Left forelimb (tissue), 1 donor: ENCODE measurements around the gene SAMMSON.

Experiments
- DNase-seq: peaks from one replicate; pipeline ENCODE4 v3.0.0-alpha.2; 2018; ENCODE audit warnings: low spot score

Gene SAMMSON

GRCh38 chr3:69999140-70000027 is at the start of gene SAMMSON:
Gene SAMMSON (plus strand): TSS chr3:69999733.
- no peak for DNase-seq

- DNase-seq: no peak
Measured at GRCh38 chr3:69951616-69952015, 47.9 kb upstream of the SAMMSON start.

GRCh38 chr3:69959581-69959980 is 40.0 kb upstream of the SAMMSON start:
- DNase-seq: no peak

DNA sequence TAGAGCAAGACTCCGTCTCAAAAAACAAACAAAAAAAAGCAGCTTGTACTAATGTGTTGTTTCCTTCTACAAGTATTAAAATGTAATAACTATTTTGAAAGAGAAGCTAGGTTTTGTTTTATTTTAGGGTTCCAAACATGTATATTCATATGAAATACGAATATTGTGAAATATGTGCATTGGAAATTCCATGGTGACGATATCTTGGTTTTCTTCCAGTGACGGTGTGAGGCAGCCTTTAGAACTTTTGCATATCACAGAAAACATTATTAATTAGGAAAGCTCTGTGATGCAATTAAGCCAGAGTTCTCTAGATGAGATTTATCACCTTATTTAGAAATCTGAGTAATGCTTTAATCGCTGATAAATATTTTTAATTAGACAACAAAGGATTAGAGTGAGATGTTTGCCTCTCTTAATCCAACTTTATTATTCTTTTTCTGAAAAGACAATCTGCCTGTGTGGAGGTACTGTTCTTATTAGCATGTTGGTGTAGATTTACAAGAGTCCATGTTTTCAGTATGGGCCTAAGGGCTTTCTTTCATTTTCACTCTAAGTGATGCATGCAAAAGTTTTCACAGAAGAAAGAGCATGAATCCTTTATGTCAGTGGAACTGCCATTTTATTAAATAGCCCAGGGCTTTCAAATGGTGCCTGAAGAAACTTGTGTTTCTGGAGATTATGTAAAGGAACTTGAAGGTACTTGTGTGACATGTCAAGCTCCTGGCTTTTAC is 37.7 kb upstream of the SAMMSON start:
- no peak for DNase-seq

DNA sequence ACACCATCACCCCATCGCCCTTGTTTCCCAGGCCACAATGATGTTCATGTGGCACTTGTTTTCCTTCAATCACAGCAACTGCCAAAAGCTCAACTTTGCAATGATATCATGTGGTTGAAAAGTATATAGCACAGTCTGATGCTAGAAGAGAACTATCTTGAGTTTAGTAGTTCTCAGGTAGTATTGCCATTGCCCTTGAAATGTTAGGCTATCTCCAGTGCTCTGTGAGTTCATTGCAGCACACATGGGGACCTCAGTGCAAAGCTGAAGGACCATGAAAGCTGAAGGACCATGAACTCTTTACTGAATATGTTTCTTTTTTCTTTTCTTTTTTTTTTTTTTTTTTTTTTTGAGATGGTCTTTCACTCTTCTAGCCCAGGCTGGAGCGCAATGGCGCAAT is 35.9 kb upstream of the SAMMSON start:
- no peak for DNase-seq

DNA sequence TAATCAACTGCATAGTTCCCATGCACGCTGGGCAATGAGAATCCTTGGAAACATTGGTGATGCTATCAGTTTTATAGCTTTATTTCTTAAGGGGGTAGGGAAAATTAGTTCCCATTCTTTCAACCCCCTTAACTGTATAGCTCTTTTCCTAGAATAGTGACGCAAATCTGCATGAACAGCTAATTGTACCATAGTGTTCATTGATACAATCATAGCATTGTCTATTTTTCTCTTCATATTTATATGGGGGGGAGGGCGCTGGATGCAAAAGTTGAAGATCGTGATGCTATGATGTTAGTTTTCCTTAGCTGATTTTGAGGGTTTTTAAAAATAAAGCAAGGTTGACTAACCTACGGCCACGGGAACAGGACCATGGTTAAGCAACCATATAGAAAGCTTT is 32.4 kb upstream of the SAMMSON start:
- DNase-seq: no peak

- no peak for DNase-seq
Measured at GRCh38 chr3:69970827-69971226, 28.7 kb upstream of the SAMMSON start.

- DNase-seq: no peak
Measured at GRCh38 chr3:69972672-69973071, 26.9 kb upstream of the SAMMSON start.

DNA sequence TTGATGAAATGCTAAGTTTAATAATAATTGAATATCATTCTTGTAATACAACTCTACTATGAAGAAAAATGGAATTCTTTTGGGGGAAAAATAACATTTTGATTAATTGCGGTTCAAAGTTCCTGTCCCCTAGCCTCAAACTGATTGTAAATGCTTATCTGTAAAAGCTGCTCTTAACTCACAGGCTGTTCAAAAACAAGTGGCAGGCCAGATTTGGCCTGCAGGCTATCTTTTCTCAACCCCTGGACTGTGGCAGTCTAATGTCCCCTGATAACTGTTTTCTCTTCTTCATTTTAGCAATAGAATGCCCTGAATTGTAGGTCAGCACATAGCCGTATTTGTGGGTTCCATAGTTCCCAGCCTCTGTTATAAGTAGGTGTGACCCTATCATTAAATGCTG is 23.5 kb upstream of the SAMMSON start:
- no peak for DNase-seq

DNA sequence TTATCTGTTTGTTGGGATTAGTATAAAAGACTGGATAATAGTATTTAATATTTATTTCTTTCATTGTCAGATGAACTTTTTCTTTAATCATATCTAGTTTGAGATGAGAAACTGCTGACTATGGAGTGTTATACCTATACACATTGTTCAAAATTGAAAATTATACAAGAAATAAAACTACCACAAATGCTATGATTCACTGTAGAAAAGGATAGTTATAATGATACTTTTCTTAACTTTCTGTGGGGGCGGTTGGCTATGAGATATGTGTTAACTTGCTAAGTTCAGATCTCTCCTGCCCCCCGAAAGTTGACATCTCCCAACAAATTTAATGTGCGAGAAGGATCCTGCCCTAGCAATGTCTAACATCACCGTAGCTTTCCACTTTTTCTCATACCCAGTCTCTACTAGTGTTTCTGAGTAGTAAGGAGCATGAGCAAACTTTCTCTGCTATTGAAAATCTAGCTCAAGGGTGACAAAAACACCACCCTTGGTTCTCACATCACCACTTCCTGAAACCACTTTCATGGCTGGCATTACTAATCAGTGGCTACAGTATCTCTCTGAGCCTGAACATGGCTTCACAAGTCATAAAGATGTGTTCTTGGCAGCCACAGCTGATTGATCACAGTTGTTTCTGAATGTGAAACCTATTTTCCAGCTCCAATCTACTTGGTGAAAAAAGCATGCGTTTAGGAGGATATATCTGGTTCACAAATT is 15.8 kb upstream of the SAMMSON start:
- DNase-seq: no peak

DNA sequence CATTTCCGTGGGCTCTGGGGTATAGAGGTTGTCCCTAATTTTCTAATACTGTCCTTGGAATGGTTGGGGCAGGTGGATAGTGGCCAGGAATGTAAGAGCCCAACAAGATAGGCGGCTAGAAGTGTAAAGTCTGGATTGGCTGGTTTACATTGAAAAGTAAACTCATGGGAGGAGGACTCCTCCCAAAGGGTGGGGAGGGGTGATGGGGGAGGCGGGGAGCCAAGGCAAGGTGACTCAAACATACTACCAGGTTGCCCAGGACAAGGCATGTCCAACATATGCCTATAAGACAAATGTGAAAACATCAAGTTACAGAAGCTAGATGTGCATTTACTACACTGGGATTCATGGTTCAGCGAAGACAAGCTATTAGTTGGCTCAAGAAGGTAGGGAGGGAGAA is 14.3 kb upstream of the SAMMSON start:
- no peak for DNase-seq

DNA sequence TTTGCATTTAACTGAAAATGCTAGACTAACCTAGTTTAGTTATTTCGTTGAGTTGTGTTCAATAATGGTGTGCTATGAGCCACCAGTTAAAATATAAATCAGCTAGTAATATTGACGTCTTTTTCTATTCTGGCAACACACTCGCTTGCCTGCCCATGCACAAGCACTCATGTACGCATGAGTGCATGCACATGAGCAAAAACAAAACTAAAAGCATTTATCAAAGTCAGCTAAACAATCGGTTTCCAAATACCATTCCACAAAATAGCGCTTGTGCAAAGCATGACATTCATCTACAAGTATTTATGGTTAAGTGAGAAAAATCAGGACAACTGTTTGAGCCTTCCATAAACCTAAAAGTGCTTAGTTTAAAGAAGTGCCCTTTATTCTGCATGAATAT is 13.1 kb upstream of the SAMMSON start:
- no peak for DNase-seq

GRCh38 chr3:69987833-69988232 is 11.7 kb upstream of the SAMMSON start:
- DNase-seq: no peak

DNA sequence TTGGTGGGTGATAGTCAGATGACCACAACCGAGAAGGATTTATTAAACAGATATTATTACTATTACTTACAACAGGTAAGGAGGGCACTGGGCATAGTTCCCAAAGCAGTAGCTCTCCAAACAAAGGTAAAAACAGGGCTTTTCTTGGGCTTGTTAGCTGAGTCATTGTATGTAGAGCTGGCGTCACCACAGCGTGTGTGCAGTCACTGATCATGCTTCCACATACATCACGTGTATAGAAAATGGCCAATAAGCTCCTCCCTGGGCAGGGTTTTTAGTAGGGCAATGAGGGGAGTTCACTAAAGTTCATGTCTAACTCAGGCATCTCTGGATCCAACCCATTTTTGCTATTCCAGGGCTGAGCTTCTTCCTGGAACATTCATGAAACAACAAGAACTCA is 5.8 kb upstream of the SAMMSON start:
- no peak for DNase-seq

DNA sequence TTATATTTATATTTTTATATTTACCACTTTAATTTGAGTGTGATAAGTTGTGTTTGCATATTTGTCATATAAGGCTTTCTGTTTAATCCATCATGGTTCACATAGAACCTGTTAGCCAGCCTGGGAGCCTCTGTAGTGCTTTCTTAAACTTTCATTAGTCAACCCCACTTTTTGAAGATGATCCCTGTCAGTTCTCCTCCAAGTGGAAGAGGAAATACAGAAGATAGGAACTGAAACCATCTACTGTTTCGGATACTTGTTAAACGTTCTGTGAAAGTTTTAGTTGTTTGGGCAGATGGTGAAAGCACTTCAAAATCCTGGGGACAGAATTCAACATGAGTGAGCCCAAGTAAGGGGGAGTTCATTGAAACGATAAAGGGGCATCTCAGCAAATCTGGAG is 4.6 kb upstream of the SAMMSON start:
- DNase-seq: no peak

DNA sequence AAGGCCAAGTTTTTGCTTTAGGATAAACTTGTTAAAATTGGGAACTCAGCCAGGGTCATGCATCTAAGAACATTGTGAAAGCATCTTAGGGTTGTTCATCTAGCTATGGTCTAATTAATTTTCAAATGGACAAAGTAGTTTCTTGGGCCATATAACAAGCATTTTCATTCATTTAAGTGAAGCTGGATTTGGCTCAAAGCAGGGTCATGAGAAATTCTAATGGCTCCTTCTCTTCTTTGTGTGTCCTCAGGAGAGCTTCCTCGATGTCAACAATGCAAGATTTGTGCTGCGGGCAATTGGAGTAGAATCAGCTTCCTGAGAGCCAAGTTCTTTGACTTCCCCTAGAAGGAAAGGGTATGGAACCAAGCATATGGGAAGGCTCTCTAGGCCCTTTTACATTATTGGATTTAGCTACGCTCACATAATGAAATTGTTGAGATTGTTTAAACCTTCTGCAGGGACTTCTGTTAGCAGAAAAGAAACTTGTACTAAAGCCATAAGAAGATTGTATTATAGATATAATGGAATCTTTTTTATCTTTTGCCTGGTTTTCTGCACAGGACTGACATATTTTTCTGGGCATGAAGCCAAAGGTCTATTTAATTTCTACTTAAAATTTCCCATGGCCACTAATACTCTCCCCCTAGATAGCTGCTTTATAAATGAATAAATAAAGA is 1.8 kb upstream of the SAMMSON start:
- no peak for DNase-seq

DNA sequence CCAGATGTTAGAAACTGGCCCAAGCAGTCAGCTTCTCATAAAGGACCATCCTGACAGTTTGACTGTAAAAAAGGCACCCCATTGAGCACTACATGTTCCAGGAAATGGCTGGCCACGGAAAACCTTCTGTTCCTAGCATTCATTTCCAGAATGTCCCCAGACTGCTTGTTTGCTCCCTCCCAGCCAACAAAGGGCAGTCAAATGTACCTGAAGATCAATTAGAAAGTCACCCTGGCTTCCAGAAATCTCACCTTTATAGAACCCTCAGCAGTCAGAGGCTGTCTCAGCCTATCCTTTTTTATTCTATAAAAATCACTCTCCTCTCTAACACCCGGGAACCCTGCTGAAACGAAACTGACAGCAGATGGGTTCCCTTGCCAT is 784 bp upstream of the SAMMSON start:
- DNase-seq: no peak

GRCh38 chr3:70000028-70000410 is 486 bp downstream of the SAMMSON start:
- no peak for DNase-seq

DNA sequence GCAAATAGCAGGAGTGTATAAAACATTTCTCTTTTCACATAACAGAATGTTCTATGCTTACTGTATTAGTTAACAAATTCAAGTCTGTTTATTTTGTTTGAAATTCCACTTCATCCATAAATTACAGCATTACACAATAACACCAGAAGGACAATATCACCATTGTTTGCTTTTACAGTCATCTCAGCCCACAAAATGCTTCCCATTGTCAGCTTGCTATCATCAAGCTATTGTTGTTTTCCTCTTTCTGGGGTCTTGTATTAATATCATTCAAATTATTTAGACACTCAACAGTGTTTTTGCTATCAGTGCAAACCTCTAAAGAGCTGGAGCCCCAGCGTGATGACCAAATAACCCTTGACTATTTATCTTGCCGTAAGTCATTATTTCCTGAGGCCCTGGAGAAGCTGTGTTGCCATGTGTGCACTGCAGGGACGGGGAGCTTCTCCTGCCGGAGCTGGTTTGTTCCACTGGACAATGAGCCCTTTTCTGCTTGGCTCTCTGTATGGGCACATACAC is 1.1 kb downstream of the SAMMSON start:
- DNase-seq: no peak

DNA sequence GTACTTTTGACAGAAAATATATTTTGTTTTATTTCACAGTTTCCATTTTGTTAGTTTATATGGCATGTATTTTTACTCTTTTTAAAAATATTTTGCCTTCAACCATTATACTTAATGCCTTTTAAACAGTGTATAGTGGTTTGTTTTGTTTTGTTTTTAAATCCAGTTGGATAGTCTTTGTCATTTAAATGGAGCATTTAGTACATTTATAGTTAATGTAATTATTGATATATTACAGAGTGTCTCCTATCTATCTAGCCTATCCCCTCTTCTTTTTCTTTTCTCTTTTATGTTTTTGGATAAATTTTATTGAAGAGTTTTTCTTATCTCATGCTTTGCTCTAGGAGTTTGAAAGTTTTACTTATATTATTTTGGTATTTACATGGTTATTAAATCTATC is 3.6 kb downstream of the SAMMSON start:
- DNase-seq: no peak

DNA sequence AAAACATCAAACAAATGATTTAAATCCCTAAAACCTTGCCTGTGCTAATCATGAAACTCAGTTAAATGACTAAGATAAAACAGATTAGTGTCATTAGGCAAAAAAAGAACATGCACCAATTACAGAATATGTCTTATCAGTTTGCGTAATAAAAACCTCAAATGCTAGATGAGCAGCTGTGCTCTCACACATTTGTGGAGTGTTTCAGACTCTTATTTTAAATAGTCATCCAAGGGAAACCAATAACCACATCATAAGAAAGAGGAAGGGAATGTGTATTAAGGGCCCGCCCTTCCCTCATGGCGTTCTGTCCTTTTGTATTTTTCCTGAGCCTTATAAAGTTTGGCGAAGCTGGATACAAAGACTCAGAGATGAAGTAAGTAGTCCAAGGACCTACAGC is 6.6 kb downstream of the SAMMSON start:
- DNase-seq: no peak

GRCh38 chr3:70010346-70010745 is 10.8 kb downstream of the SAMMSON start:
- no peak for DNase-seq
